HepG2 (cell line): ENCODE measurements around the gene CRIM1. TPM values are rescaled to one million over a fixed set of nuclear protein-coding genes. Genes with fewer than 3 reads are reported as not detected.

Experiments used
- CREM ChIP-seq, 2 experiments: sonication (generic) in 1 of 2; formaldehyde crosslinking in 1 of 2; IDR thresholded peaks; 2 replicates each; pipeline versions ENCODE4 v1.4.0 to v1.6.1; 2016 to 2020; ENCODE audit warnings: antibody characterized with exemption in 1 of 2, mild to moderate bottlenecking in 1 of 2, missing genetic modification reagents in 1 of 2
- ELF3 ChIP-seq: IDR thresholded peaks from 2 replicates; pipeline ENCODE4 v1.6.1; 2016; ENCODE audit warnings: missing genetic modification reagents, missing compliant biosample characterization
- HHEX ChIP-seq: IDR thresholded peaks from 2 replicates; pipeline ENCODE4 v1.6.1; 2016; ENCODE audit warnings: control low read depth
- HOXA5 ChIP-seq: sonication (generic); formaldehyde crosslinking; IDR thresholded peaks from 2 replicates; pipeline ENCODE4 v1.4.0; 2020; ENCODE audit warnings: missing genetic modification reagents
- IRX3 ChIP-seq: sonication (generic); formaldehyde crosslinking; IDR thresholded peaks from 2 replicates; pipeline ENCODE4 v1.8.1; 2023; ENCODE audit warnings: mild to moderate bottlenecking, low read depth, missing genetic modification reagents, borderline replicate concordance
- JUNB ChIP-seq: sonication (generic); formaldehyde crosslinking; IDR thresholded peaks from 2 replicates; pipeline ENCODE4 v1.8.0; 2022; ENCODE audit warnings: missing genetic modification reagents, mild to moderate bottlenecking, borderline replicate concordance
- MAFF ChIP-seq: IDR thresholded peaks from 2 replicates; pipeline ENCODE4 v1.6.1; 2011; ENCODE audit warnings: low read depth, low read length, improper control_type of control experiment
- MBD4 ChIP-seq: IDR thresholded peaks from 2 replicates; pipeline ENCODE4 v1.6.1; 2012; ENCODE audit warnings: low read length, inconsistent platforms, borderline replicate concordance
- MTA3 ChIP-seq: sonication (generic); formaldehyde crosslinking; IDR thresholded peaks from 2 replicates; pipeline ENCODE4 v1.4.0; 2020; ENCODE audit warnings: missing genetic modification reagents
- PAF1 ChIP-seq: IDR thresholded peaks from 2 replicates; pipeline ENCODE4 v1.6.1; 2016; ENCODE audit warnings: missing genetic modification reagents, missing compliant biosample characterization
- PHF21A ChIP-seq: sonication (generic); formaldehyde crosslinking; IDR thresholded peaks from 2 replicates; pipeline ENCODE4 v1.5.0; 2020; ENCODE audit warnings: mild to moderate bottlenecking, missing genetic modification reagents
- REXO4 ChIP-seq: sonication (generic); formaldehyde crosslinking; IDR thresholded peaks from 2 replicates; pipeline ENCODE4 v1.8.0; 2022; ENCODE audit warnings: missing genetic modification reagents, mild to moderate bottlenecking, borderline replicate concordance
- SRSF9 ChIP-seq: fragments of 200-400 bp; formaldehyde crosslinking; IDR thresholded peaks from 2 replicates; pipeline ENCODE4 v1.6.1; 2018; ENCODE audit warnings: borderline replicate concordance, mild to moderate bottlenecking, low read depth, low read length; ENCODE audit not compliant: insufficient read depth, poor library complexity, severe bottlenecking
- TCF7L2 ChIP-seq: IDR thresholded peaks from 2 replicates; pipeline ENCODE4 v1.6.1; 2011; ENCODE audit warnings: mild to moderate bottlenecking, low read depth, low read length, moderate library complexity
- TOE1 ChIP-seq: sonication (generic); formaldehyde crosslinking; IDR thresholded peaks from 2 replicates; pipeline ENCODE4 v1.4.0; 2020; ENCODE audit warnings: mild to moderate bottlenecking, missing genetic modification reagents
- ZFP37 ChIP-seq: sonication (generic); formaldehyde crosslinking; IDR thresholded peaks from 2 replicates; pipeline ENCODE4 v1.4.0; 2020; ENCODE audit warnings: missing genetic modification reagents, borderline replicate concordance
- ZNF335 ChIP-seq: sonication (generic); formaldehyde crosslinking; IDR thresholded peaks from 2 replicates; pipeline ENCODE4 v1.4.0; 2020; ENCODE audit warnings: missing genetic modification reagents
- ZNF7 ChIP-seq: IDR thresholded peaks from 2 replicates; pipeline ENCODE4 v1.6.1; 2016; ENCODE audit warnings: missing biosample characterization, missing genetic modification reagents
- ZNF720 ChIP-seq: sonication (generic); formaldehyde crosslinking; IDR thresholded peaks from 2 replicates; pipeline ENCODE4 v1.4.0; 2020; ENCODE audit warnings: missing genetic modification reagents
- ZNF775 ChIP-seq: sonication (generic); formaldehyde crosslinking; IDR thresholded peaks from 2 replicates; pipeline ENCODE4 v1.4.0; 2020; ENCODE audit warnings: missing genetic modification reagents, mild to moderate bottlenecking, moderate library complexity, borderline replicate concordance
- polyA plus RNA-seq, 8 experiments: library from polyadenylated mRNA; depleted of rRNA in 3 of 8; stranded (reverse) in 7 of 8; unstranded in 1 of 8; fragments of >200 nt; fragmentation: Illumina TruSeq in 4 of 8; extraction: Trizol in 4 of 8; gene quantifications; 2 replicates each; pipeline versions ENCODE4 v1.2.1 to v1.2.3, GENCODE V29; 2011 to 2016; ENCODE audit warnings: low read depth in 4 of 8, missing spikeins in 1 of 8, mixed read lengths in 1 of 8; ENCODE audit not compliant: insufficient read depth in 1 of 8
- total RNA-seq, 5 experiments: library from RNA; depleted of rRNA; stranded (reverse); fragments of >200 nt; fragmentation: Illumina TruSeq; extraction: Trizol; gene quantifications; 2 replicates each; pipeline ENCODE4 v1.2.3, GENCODE V29; 2016; ENCODE audit warnings: low read depth in 1 of 5
- TF ChIP-seq, protein P1 (sequence below): IDR thresholded peaks from 2 replicates; pipeline ENCODE4 v1.6.1; 2012; ENCODE audit warnings: low read depth, low read length, improper control_type of control experiment
- TF ChIP-seq, protein P2 (sequence below): sonication (generic); formaldehyde crosslinking; IDR thresholded peaks from 2 replicates; pipeline ENCODE4 v1.4.0; 2020; ENCODE audit warnings: missing genetic modification reagents, borderline replicate concordance
- TF ChIP-seq, protein P3 (sequence below): sonication (generic); formaldehyde crosslinking; IDR thresholded peaks from 2 replicates; pipeline ENCODE4 v1.4.0; 2020; ENCODE audit warnings: missing genetic modification reagents
- TF ChIP-seq, protein P4 (sequence below): sonication (generic); formaldehyde crosslinking; conservative IDR thresholded peaks from 2 replicates; pipeline ENCODE4 v1.4.0; 2020; ENCODE audit warnings: missing genetic modification reagents

The CRIM1 gene
- total and polyA plus RNA-seq, 2 of the 13 experiments (the other 11 are each of a cell fraction or from before 2014, with no cell fraction given) = 39.1 to 69.9 TPM

DNA sequence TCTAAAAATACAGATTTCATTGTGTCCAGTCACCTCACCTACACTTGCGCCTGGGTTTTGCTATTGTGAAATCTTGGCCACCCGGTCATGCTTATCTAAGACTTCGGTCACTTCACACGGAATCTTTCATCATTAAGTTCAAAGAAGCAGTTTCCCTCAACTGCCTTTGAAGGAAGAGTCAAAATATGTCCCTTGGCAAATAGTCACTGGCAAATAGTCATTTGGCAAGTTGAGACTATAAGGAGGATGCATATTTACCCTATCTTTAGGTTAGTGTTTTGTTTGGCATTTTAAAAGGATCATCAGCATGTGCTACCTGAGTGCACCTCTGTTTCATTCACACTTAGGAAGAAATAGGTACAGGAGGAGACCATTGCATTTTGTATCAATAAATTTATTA is 146.5 kb downstream of the CRIM1 start (continued):
- TF ChIP-seq, protein P1, sequence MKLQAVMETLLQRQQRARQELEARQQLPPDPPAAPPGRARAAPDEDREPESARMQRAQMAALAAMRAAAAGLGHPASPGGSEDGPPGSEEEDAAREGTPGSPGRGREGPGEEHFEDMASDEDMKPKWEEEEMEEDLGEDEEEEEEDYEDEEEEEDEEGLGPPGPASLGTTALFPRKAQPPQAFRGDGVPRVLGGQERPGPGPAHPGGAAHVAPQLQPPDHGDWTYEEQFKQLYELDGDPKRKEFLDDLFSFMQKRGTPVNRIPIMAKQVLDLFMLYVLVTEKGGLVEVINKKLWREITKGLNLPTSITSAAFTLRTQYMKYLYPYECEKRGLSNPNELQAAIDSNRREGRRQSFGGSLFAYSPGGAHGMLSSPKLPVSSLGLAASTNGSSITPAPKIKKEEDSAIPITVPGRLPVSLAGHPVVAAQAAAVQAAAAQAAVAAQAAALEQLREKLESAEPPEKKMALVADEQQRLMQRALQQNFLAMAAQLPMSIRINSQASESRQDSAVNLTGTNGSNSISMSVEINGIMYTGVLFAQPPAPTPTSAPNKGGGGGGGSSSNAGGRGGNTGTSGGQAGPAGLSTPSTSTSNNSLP = 0 out of 2 replicates have a peak, but pooled peaks have one; percentile 68
- TF ChIP-seq REXO4 (CRISPR knock-in tag) (no peak), TCF7L2 (peak; percentile 97), MBD4 (peak; percentile 100), PAF1 (CRISPR knock-in tag) (no peak), ZNF720 (CRISPR knock-in tag) (no peak), ELF3 (peak; percentile 87), ZNF775 (peak; percentile 87; the same call in 1 of the 2 replicates), SRSF9 (no peak), HOXA5 (CRISPR knock-in tag) (no peak), ZNF7 (CRISPR knock-in tag) (peak; percentile 86), HHEX (peak; percentile 93), MTA3 (CRISPR knock-in tag) (no peak), ZNF335 (CRISPR knock-in tag) (peak; percentile 80), TOE1 (peak; percentile 83; the same call in 1 of the 2 replicates), ZFP37 (CRISPR knock-in tag) (no peak), JUNB (peak; percentile 36; the same call in 1 of the 2 replicates), CREM (IDR thresholded peaks at IDR 0.05) (peak; percentile 98), CREM (CRISPR knock-in tag; IDR thresholded peaks at IDR 0.05) (no peak), IRX3 (CRISPR knock-in tag) (no peak), PHF21A (CRISPR knock-in tag) (peak; percentile 79; the same call in 1 of the 2 replicates), MAFF (0 out of 2 replicates have a peak, but pooled peaks have one; percentile 13)
- TF ChIP-seq, protein P2, sequence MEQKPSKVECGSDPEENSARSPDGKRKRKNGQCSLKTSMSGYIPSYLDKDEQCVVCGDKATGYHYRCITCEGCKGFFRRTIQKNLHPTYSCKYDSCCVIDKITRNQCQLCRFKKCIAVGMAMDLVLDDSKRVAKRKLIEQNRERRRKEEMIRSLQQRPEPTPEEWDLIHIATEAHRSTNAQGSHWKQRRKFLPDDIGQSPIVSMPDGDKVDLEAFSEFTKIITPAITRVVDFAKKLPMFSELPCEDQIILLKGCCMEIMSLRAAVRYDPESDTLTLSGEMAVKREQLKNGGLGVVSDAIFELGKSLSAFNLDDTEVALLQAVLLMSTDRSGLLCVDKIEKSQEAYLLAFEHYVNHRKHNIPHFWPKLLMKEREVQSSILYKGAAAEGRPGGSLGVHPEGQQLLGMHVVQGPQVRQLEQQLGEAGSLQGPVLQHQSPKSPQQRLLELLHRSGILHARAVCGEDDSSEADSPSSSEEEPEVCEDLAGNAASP (CRISPR knock-in tag) = peak; percentile 98
- TF ChIP-seq, protein P3, sequence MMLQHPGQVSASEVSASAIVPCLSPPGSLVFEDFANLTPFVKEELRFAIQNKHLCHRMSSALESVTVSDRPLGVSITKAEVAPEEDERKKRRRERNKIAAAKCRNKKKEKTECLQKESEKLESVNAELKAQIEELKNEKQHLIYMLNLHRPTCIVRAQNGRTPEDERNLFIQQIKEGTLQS (CRISPR knock-in tag) = peak; percentile 94
- TF ChIP-seq, protein P4, sequence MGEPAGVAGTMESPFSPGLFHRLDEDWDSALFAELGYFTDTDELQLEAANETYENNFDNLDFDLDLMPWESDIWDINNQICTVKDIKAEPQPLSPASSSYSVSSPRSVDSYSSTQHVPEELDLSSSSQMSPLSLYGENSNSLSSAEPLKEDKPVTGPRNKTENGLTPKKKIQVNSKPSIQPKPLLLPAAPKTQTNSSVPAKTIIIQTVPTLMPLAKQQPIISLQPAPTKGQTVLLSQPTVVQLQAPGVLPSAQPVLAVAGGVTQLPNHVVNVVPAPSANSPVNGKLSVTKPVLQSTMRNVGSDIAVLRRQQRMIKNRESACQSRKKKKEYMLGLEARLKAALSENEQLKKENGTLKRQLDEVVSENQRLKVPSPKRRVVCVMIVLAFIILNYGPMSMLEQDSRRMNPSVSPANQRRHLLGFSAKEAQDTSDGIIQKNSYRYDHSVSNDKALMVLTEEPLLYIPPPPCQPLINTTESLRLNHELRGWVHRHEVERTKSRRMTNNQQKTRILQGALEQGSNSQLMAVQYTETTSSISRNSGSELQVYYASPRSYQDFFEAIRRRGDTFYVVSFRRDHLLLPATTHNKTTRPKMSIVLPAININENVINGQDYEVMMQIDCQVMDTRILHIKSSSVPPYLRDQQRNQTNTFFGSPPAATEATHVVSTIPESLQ (CRISPR knock-in tag) = no peak
